ENCODE measurements around the gene GADD45B.
A peak's percentile ranks its signal among the peaks of the same experiment; 100 is the strongest.

GADD45B gene

DNA sequence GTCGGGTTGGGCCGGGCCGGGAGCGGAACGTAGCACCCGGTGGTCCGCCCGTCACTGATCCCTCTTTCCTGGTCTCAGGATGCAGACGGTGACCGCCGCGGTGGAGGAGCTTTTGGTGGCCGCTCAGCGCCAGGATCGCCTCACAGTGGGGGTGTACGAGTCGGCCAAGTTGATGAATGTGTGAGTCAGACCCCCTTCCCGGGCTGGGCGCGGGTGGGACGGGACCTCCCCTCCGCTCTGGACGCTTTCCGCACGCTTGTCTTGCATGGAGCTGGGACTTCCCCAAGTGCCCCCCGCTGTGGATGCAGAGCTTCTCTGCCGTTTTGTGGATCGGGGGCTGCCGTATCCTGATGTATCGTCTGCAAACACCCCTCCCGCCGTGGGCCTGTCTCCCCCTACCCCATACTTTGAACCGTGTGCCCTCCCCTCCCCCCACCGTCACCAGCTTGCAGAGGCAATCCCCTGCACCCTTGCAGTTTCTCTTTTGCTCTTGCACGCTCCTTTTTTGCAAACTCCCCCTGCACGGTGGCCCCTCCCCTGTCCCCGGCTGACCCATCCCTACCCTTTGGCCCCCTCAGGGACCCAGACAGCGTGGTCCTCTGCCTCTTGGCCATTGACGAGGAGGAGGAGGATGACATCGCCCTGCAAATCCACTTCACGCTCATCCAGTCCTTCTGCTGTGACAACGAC, 669 bp downstream of the GADD45B start:
- TF ChIP-seq POLR2A (IDR thresholded peaks at IDR 0.05; ENCODE audit: low read depth, low read length) = 0 out of 2 replicates have a peak, but pooled peaks have one; percentile 36
- TF ChIP-seq POLR2AphosphoS5 (IDR thresholded peaks at IDR 0.05; ENCODE audit: low read depth, low read length) = peak; percentile 62
- no peak for TF ChIP-seq TAF1 (IDR thresholded peaks at IDR 0.05; ENCODE audit: borderline replicate concordance, low read depth, low read length)
- FAIRE-seq (peak; percentile 75), DNase-seq (ENCODE audit: insufficient read length) (no peak)

DNA sequence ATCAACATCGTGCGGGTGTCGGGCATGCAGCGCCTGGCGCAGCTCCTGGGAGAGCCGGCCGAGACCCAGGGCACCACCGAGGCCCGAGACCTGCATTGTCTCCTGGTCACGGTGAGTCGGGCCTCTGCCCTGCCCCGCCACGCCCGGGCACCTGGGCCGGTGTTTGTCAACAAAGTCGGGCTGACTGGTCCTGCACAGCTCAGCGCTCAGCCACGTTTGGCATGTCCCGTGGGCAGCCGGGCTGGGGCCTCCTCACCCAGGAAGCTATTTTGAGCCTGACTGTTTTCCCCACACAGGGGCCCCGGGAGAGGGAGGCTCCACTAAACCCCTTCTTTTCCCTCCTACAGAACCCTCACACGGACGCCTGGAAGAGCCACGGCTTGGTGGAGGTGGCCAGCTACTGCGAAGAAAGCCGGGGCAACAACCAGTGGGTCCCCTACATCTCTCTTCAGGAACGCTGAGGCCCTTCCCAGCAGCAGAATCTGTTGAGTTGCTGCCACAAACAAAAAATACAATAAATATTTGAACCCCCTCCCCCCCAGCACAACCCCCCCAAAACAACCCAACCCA, 1.3 kb downstream of the GADD45B start:
- FAIRE-seq = peak; percentile 68
- TF ChIP-seq TAF1 (IDR thresholded peaks at IDR 0.05; ENCODE audit: borderline replicate concordance, low read depth, low read length) = no peak
- no peak for TF ChIP-seq POLR2AphosphoS5 (IDR thresholded peaks at IDR 0.05; ENCODE audit: low read depth, low read length)
- TF ChIP-seq POLR2A (IDR thresholded peaks at IDR 0.05; ENCODE audit: low read depth, low read length) = no peak
- DNase-seq (ENCODE audit: insufficient read length) = no peak

DNA sequence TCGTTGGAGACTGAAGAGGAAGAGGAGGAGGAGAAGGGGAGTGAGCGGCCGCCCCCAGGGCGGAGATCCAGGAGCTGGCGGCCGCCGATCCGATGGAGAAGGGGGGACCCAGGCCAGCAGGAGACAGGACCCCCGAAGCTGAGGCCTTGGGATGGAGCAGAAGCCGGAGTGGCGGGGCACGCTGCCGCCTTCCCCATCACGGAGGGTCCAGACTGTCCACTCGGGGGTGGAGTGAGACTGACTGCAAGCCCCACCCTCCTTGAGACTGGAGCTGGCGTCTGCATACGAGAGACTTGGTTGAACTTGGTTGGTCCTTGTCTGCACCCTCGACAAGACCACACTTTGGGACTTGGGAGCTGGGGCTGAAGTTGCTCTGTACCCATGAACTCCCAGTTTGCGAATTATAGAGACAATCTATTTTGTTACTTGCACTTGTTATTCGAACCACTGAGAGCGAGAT, 1.8 kb downstream of the GADD45B start:
- TF ChIP-seq POLR2A (IDR thresholded peaks at IDR 0.05; ENCODE audit: low read depth, low read length) (peak; percentile 49; the same call in 1 of the 2 replicates), POLR2AphosphoS5 (IDR thresholded peaks at IDR 0.05; ENCODE audit: low read depth, low read length) (peak; percentile 87), TAF1 (IDR thresholded peaks at IDR 0.05; ENCODE audit: borderline replicate concordance, low read depth, low read length) (no peak)
- FAIRE-seq (peak; percentile 44), DNase-seq (ENCODE audit: insufficient read length) (no peak)

DNA sequence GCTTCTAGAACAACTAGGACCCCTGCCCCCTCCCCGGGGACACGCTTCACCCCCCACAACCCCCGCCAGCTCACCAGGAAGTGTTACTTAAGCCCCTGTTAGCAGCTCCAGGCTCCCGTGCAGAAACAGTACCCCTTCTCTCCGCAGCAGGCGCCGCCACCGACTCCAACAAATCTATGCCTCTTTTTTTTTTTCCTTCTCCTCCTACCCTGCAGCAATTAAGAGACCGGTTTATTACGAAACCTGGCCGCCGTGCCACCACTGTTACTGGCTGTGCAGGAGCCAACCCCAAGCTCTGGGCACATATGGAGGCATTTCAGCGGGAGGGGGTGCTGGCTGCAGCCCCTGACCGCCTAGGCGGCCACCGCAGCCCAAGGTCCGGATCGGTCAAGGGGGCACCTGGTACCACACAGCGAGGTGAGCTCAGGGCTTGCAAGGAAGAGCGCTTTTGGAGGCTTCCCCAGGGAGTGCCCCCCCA, 2.4 kb downstream of the GADD45B start:
- peak; percentile 27 for FAIRE-seq
- DNase-seq (ENCODE audit: insufficient read length) = no peak
- TF ChIP-seq POLR2AphosphoS5 (IDR thresholded peaks at IDR 0.05; ENCODE audit: low read depth, low read length) = 0 out of 2 replicates have a peak, but pooled peaks have one; percentile 50
- TF ChIP-seq POLR2A (IDR thresholded peaks at IDR 0.05; ENCODE audit: low read depth, low read length) = peak; percentile 75; the same call in 1 of the 2 replicates
- no peak for TF ChIP-seq TAF1 (IDR thresholded peaks at IDR 0.05; ENCODE audit: borderline replicate concordance, low read depth, low read length)

DNA sequence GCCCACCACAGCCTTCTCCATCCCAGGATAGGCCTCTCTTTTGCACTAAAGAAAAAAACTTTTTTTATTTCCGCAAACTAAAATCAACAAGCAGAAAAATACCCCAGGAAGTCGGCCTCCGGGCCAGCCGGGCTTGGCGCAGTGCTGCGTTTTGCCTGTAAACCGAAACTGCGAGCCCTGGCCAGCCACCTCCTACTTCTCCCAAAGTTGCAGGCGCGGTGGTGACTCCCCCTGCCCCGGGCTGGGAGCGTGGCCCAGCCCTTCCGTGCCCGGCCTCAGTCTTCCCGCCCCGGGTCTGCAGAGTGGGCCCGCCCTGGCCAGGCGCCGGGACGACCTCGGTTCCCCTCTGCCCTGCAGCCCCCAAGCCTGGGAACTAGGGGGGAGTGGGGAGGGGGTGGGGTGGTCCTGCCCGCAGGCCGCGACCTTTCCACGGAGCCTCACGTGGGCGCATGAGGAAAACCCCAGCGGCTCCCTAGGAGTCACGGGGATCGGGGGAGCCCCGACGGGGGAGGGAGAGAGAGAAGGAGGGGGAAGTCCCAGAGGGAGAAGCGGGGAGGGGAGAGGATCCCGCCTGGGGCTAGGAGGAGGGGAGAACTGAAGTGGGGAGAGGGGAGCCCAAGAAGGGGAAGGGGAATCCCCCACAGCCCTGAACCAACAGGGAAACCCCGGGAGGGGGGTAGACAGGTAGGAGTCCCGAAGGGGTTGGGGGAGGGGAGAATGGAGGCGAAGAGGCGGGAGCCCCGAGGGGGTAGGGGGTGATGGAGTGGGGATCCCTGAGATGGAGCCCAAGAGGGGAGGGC, 3.0 kb downstream of the GADD45B start:
- peak; percentile 45 for TF ChIP-seq POLR2A (IDR thresholded peaks at IDR 0.05; ENCODE audit: low read depth, low read length)
- 0 out of 2 replicates have a peak, but pooled peaks have one; percentile 19 for TF ChIP-seq POLR2AphosphoS5 (IDR thresholded peaks at IDR 0.05; ENCODE audit: low read depth, low read length)
- no peak for TF ChIP-seq TAF1 (IDR thresholded peaks at IDR 0.05; ENCODE audit: borderline replicate concordance, low read depth, low read length)
- FAIRE-seq = peak; percentile 38
- peak; percentile 53 for DNase-seq (ENCODE audit: insufficient read length)

DNA sequence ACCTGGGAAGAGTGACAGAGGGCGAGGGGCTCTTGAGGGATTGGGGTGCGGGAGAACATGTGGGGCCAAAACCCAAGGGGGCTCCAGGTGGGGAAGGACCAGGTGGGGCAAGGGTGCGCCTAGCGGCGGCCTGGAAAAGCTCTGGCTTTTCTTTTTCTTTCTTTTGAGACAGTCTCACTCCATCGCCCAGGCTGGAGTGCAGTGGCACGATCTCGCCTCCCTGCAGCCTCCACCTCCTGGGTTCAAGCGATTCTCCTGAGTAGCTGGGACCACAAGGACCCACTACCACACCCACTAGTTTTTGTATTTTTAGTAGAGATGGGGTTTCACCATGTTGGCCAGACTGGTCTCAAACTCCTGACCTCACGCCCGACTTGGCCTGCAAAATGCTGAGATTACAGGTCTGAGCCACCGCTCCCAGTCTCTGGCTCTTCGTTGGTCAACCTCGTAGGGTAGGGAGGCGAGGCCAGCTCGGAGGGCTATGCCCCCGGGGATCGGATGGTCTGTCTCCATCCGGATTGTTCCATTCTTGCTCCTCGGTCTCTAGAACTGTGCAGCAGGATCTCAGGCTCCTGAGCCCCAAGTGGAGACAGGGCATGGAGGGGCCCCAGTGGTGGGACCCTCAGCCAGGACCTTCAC, 3.7 kb downstream of the GADD45B start:
- FAIRE-seq (no peak), DNase-seq (ENCODE audit: insufficient read length) (no peak)
- TF ChIP-seq POLR2A (IDR thresholded peaks at IDR 0.05; ENCODE audit: low read depth, low read length) (peak; percentile 5; the same call in 1 of the 2 replicates), POLR2AphosphoS5 (IDR thresholded peaks at IDR 0.05; ENCODE audit: low read depth, low read length) (peak; percentile 86), TAF1 (IDR thresholded peaks at IDR 0.05; ENCODE audit: borderline replicate concordance, low read depth, low read length) (no peak)

DNA sequence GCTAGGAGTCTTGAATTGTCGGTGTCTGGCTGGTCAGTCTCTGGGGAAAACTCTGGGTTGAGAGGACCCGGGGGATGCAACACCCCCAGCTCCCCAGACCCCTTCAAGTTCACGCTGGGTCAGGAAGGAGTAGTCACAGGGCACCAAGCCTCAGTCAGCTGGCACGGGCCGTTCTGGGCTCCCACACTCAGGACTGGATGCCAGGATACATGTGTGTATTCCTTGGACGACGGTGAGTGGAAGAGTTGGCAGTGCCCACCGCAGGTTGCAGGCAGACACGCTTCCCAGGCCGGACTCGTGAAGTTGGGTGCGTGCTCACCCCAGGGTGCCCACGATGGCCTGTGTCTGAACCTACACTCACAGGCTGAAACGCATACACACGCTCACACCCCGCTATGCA, 5.5 kb downstream of the GADD45B start:
- DNase-seq (ENCODE audit: insufficient read length) (no peak), FAIRE-seq (no peak)
- TF ChIP-seq POLR2AphosphoS5 (IDR thresholded peaks at IDR 0.05; ENCODE audit: low read depth, low read length) (no peak), TAF1 (IDR thresholded peaks at IDR 0.05; ENCODE audit: borderline replicate concordance, low read depth, low read length) (no peak), POLR2A (IDR thresholded peaks at IDR 0.05; ENCODE audit: low read depth, low read length) (no peak)

DNA sequence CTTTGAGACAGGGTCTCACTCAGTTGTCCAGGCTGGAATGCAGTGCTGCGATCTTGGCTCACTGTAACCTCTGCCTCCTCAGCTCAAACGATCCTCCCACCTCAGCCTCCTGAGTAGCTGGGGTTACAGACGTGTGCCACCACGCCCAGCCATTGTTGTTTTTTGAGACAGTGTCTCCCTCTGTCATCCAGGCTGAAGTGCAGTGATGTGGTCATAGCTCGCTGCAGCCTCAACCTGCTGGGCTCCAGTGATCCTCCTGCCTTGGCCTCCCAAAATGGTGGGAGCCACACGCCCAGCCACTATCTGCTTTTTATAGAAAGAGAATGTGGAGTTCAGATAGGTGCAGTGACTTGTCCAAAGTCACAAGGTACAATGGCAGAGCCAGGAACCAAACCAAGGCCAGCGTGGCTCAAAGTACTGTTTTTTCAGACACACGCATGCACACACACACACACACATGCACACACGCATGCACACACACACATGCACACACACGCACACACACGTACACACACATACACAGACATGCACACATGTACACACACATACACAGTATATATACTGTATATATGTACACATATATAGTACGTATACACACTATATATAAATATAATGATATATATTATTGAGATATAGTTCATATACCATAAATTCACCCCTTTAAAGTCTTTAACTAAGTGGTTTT, 6.6 kb downstream of the GADD45B start:
- no peak for FAIRE-seq
- no peak for DNase-seq (ENCODE audit: insufficient read length)
- TF ChIP-seq TAF1 (IDR thresholded peaks at IDR 0.05; ENCODE audit: borderline replicate concordance, low read depth, low read length) = no peak
- no peak for TF ChIP-seq POLR2A (IDR thresholded peaks at IDR 0.05; ENCODE audit: low read depth, low read length)
- TF ChIP-seq POLR2AphosphoS5 (IDR thresholded peaks at IDR 0.05; ENCODE audit: low read depth, low read length) = no peak

DNA sequence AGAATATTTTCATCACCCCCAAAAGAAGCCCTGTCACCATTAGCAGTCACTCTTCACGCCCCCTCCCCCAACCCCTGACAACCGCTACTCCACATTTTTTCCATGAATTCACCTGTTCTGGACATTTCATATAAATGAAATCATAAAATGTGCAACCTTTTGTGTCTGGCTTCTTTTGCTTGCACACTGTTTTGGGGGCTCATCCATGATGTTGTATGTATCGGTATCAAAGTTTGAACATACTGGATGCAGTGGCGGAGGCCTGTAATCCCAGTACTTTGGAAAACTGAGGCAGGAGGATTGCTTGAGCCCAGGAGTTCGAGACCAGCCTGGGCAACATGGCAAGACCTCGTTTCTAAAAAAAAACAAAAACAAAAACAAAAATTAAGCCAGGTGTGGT, 7.2 kb downstream of the GADD45B start:
- no peak for FAIRE-seq
- DNase-seq (ENCODE audit: insufficient read length) = no peak
- no peak for TF ChIP-seq POLR2AphosphoS5 (IDR thresholded peaks at IDR 0.05; ENCODE audit: low read depth, low read length)
- no peak for TF ChIP-seq POLR2A (IDR thresholded peaks at IDR 0.05; ENCODE audit: low read depth, low read length)
- TF ChIP-seq TAF1 (IDR thresholded peaks at IDR 0.05; ENCODE audit: borderline replicate concordance, low read depth, low read length) = no peak

DNA sequence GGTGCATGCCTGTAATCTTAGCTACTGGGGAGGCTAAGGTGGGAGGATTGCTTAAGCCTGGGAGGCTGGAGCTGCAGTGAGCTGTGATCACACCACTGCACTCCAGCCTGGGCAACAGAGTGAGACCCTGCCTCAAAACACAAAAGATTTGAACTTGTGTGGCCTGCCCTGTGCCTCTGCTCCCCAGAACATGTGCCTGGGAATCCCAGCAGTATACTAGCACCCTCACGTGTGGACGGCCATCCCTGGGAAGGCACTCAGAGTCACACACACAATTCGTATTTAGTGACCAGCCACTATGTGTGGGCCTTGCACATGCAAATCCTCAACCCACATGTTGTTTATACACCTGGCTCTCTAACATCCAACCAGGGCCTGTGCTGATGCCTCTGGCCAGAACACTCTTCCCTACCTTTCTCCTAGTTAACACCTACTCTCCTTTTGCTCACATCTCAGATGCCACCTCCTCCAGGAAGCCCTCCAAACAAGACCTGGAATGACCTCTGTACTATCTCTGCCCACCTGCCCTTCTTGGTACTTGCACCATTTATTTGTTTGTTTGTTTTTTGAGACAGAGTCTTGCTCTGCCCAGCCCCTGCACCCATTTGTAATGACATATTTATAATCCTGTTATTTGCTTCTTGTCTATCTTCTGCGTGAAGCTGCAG, 7.7 kb downstream of the GADD45B start:
- FAIRE-seq = no peak
- DNase-seq (ENCODE audit: insufficient read length) = no peak
- TF ChIP-seq POLR2AphosphoS5 (IDR thresholded peaks at IDR 0.05; ENCODE audit: low read depth, low read length) (no peak), POLR2A (IDR thresholded peaks at IDR 0.05; ENCODE audit: low read depth, low read length) (no peak), TAF1 (IDR thresholded peaks at IDR 0.05; ENCODE audit: borderline replicate concordance, low read depth, low read length) (no peak)

Measured in GM12892 (cell line).